Measurements from ENCODE around the gene EFCAB13.

EFCAB13 gene

DNA sequence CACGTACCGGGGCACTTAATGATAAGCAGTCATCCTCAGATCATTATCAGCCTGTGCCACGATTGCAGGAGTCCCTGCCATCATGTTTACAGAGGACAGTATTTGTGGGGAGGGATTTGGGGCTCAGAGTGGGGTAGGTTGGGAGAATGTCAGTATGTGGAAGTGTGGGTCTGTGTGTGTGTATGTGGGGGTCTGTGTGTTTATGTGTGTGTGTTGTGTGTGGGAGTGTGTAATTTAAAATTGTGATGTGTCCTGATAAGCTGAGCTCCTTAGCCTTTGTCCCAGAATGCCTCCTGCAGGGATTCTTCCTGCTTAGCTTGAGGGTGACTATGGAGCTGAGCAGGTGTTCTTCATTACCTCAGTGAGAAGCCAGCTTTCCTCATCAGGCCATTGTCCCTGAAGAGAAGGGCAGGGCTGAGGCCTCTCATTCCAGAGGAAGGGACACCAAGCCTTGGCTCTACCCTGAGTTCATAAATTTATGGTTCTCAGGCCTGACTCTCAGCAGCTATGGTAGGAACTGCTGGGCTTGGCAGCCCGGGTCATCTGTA lies 13.5 kb upstream of the EFCAB13 start:
- H3K4me3 ChIP-seq (ENCODE audit: low read depth, low read length), result no peak overlapping the region
- DNase-seq (ENCODE audit: low read depth), result no peak

DNA sequence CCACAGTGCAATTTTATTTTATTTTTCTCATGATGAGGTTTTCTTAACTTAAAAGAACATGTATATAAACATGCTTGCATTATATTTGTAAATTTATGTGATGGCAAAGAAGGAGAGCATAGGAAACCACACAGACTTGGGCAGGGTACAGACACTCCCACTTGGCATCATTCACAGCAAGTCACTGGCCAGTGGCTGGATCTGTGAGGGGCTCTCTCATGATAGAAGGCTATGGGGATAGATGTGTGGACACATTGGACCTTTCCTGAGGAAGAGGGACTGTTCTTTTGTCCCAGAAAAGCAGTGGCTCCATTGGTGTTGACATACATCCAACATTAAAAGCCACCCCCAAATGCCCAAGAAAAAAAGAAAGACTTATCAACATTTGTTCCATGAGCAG lies 12.3 kb upstream of the EFCAB13 start:
- no peak for TF ChIP-seq POLR2A (IDR thresholded peaks at IDR 0.05; ENCODE audit: extremely low read depth, insufficient read length)
- no peak overlapping the region for H3K4me3 ChIP-seq (ENCODE audit: low read depth, low read length)
- no peak for DNase-seq (ENCODE audit: low read depth)

More for the DNA sequence above, 13.5 kb upstream of the EFCAB13 start:
- TF ChIP-seq POLR2A (IDR thresholded peaks at IDR 0.05; ENCODE audit: extremely low read depth, insufficient read length), result no peak

DNA sequence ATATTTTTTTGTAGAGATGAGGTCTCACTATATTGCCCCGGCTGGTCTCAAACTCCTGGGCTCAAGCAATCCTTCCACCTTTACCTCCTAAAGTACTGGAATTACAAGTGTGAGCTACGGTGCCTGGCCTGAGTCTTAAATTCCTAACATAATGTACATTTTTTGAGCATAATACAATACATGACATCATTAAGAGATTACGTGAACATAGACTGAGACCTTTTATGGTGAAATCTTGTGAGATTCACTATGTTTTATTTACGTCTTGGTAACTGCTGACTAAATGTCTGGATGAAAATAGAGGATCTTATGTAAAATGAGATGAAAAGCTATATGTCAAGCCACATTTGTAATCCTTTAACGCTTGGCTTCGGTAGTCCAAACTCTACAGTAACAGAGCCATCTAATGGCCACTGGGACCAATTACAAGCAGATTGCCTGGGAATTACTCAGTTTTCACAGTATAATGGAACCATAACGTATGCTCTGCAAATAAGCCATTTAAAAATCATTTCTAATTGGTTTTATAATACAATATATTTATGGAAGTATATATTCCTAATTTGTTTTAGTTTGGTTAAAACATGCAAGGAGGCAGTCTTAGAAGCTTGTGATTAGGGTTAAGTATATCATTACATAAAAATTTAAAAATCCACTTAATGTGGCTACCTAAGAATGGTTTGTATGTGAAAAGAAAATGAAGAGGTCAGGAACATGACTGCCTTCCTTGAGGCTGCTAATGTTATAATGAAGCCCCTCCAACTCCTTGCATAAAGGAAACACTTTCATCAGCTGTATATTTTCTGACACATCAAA lies 8.1 kb upstream of the EFCAB13 start:
- peak; percentile 77 for DNase-seq (ENCODE audit: low read depth)
- TF ChIP-seq, protein P1, sequence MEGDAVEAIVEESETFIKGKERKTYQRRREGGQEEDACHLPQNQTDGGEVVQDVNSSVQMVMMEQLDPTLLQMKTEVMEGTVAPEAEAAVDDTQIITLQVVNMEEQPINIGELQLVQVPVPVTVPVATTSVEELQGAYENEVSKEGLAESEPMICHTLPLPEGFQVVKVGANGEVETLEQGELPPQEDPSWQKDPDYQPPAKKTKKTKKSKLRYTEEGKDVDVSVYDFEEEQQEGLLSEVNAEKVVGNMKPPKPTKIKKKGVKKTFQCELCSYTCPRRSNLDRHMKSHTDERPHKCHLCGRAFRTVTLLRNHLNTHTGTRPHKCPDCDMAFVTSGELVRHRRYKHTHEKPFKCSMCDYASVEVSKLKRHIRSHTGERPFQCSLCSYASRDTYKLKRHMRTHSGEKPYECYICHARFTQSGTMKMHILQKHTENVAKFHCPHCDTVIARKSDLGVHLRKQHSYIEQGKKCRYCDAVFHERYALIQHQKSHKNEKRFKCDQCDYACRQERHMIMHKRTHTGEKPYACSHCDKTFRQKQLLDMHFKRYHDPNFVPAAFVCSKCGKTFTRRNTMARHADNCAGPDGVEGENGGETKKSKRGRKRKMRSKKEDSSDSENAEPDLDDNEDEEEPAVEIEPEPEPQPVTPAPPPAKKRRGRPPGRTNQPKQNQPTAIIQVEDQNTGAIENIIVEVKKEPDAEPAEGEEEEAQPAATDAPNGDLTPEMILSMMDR (IDR thresholded peaks at IDR 0.05; ENCODE audit: low read depth, low read length), result peak; percentile 67
- no peak for TF ChIP-seq POLR2A (IDR thresholded peaks at IDR 0.05; ENCODE audit: extremely low read depth, insufficient read length)
- TF ChIP-seq, protein P2, sequence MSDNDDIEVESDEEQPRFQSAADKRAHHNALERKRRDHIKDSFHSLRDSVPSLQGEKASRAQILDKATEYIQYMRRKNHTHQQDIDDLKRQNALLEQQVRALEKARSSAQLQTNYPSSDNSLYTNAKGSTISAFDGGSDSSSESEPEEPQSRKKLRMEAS (IDR thresholded peaks at IDR 0.05; ENCODE audit: low read depth, low read length), result no peak
- no peak for TF ChIP-seq MYC (IDR thresholded peaks at IDR 0.05; ENCODE audit: low read depth, low read length)
- no peak overlapping the region for H3K4me3 ChIP-seq (ENCODE audit: low read depth, low read length)

DNA sequence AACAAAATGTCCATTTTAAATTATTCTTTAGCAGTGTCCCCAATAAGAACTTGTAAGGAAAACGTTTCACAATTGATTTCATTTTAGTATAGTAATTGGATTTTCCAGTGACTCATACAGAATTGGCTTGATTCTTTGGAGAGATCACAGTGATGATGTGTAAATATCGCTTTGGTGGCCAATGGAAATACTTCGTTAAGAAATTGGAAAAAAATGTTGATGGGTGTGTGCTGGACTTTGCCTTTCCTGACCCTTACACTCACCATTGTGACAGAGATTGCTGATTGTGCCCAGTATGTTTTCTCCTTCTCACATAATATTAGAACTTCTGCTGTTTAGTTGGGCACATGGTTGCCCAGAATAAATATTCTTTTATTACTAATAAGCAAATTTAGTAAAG lies 7.4 kb upstream of the EFCAB13 start:
- H3K4me3 ChIP-seq (ENCODE audit: low read depth, low read length), result no peak overlapping the region
- TF ChIP-seq, protein P2 (IDR thresholded peaks at IDR 0.05; ENCODE audit: low read depth, low read length), result no peak
- TF ChIP-seq MYC (IDR thresholded peaks at IDR 0.05; ENCODE audit: low read depth, low read length) (no peak), POLR2A (IDR thresholded peaks at IDR 0.05; ENCODE audit: extremely low read depth, insufficient read length) (no peak)
- TF ChIP-seq, protein P1 (IDR thresholded peaks at IDR 0.05; ENCODE audit: low read depth, low read length), result no peak
- no peak for DNase-seq (ENCODE audit: low read depth)

DNA sequence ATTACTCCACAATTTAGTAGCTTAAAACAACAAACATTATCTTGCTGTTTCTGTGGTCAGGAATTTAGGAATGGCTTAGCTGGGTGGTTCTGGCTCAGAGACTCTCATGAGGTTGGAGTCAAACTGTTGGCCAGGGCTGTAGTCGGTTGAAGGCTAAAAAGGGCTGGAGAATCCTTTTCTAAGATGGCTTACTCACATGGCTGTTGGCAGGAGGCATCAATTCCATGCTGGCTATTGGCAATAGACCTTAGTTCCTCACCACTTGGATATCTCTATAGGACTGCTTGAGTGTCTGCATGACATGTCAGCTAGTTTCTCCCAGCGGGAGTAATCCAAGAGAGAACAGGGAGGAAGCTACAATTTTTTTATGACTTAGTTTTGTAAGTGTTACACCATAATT lies 6.6 kb upstream of the EFCAB13 start:
- no peak for DNase-seq (ENCODE audit: low read depth)
- H3K4me3 ChIP-seq (ENCODE audit: low read depth, low read length), result no peak overlapping the region
- TF ChIP-seq, protein P1 (IDR thresholded peaks at IDR 0.05; ENCODE audit: low read depth, low read length), result no peak
- TF ChIP-seq, protein P2 (IDR thresholded peaks at IDR 0.05; ENCODE audit: low read depth, low read length), result no peak
- no peak for TF ChIP-seq POLR2A (IDR thresholded peaks at IDR 0.05; ENCODE audit: extremely low read depth, insufficient read length)
- TF ChIP-seq MYC (IDR thresholded peaks at IDR 0.05; ENCODE audit: low read depth, low read length), result no peak

DNA sequence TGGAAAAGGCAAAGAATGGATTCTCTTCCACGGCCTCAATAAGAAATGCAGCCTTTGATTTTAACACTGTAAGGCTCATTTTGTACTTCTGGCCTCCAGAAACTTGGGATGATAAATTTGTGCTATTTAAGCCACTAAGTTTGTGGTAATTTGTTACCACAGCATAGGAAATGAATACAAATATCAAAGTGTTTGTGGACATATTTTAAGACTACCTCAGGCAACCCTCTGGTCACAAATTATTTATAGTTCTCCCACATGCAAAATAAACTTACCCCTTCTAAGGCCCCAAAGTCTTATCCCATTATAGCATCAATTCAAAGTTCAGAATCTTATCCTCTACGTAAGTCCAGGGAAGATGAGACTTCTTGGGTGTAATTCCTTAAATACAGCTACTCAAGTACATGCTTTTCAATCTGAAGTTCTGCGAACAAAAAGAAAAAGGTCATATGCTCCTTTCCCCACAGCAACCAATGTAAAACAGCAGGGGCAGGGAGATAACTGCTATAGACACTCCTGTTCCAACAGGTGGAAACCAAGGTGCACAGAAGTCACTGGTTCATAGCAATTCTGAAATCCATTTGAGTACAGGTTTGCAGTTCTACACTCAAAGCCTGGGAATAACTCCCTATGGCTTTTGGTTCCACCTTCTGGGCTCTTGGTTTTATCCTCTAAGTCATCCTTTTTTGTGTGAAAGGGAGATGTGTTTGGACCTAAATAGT lies 5.4 kb upstream of the EFCAB13 start:
- H3K4me3 ChIP-seq (ENCODE audit: low read depth, low read length), result no peak overlapping the region
- no peak for TF ChIP-seq MYC (IDR thresholded peaks at IDR 0.05; ENCODE audit: low read depth, low read length)
- no peak for TF ChIP-seq POLR2A (IDR thresholded peaks at IDR 0.05; ENCODE audit: extremely low read depth, insufficient read length)
- TF ChIP-seq, protein P2 (IDR thresholded peaks at IDR 0.05; ENCODE audit: low read depth, low read length), result no peak
- TF ChIP-seq, protein P1 (IDR thresholded peaks at IDR 0.05; ENCODE audit: low read depth, low read length), result no peak
- no peak for DNase-seq (ENCODE audit: low read depth)

All from NB4 (cell line).